OCI-LY7 (cell line): ENCODE measurements around the gene PAX4. TPM values are rescaled to one million over a fixed set of nuclear protein-coding genes. Genes with fewer than 3 reads are reported as not detected.

Source experiments
- BruUV-seq: library from RNA; stranded (reverse); fragments of 400-500 nt; replicated peaks from 2 replicates; lab custom pipeline; 2021; lab: Mats Ljungman, UMichigan
- CTCF ChIA-PET: fragments of 300-600 bp; sonication (Branson Sonifier 250); formaldehyde crosslinking; loops from one replicate; lab custom pipeline; 2022; ENCODE audit warnings: antibody characterized with exemption; ENCODE audit not compliant: unreplicated experiment; lab: Charles Lee
- POLR2A ChIA-PET: fragments of 300-600 bp; sonication (Branson Sonifier 250); formaldehyde crosslinking; loops from one replicate; lab custom pipeline; 2022; ENCODE audit warnings: antibody characterized with exemption; lab: Charles Lee
- DNase-seq: peaks from one replicate; pipeline ENCODE4 v3.0.0-alpha.2; 2015; ENCODE audit warnings: low spot score
- H2AFZ ChIP-seq: fragments of 200-600 bp; sonication (generic), shearing (Covaris generic); 2 replicates; pipeline ENCODE4 v1.6.1; 2014; ENCODE audit warnings: mild to moderate bottlenecking, antibody characterized with exemption, low read length, moderate library complexity
- H3K27ac ChIP-seq: fragments of 200-600 bp; sonication (generic); 2 replicates; pipeline ENCODE4 v1.5.1; 2014; ENCODE audit warnings: mixed run types, low read depth, mild to moderate bottlenecking, moderate library complexity, low read length, inconsistent platforms; ENCODE audit not compliant: poor library complexity, severe bottlenecking
- H3K36me3 ChIP-seq: fragments of 200-600 bp; sonication (generic); 2 replicates; pipeline ENCODE4 v1.6.1; 2014; ENCODE audit warnings: mild to moderate bottlenecking, antibody characterized with exemption, low read length, moderate library complexity, mixed read lengths; ENCODE audit not compliant: insufficient read depth
- H3K4me1 ChIP-seq: fragments of 200-600 bp; sonication (generic); 2 replicates; pipeline ENCODE4 v1.5.1; 2014; ENCODE audit warnings: mild to moderate bottlenecking, low read length; ENCODE audit not compliant: insufficient read depth, poor library complexity, severe bottlenecking
- H3K4me2 ChIP-seq: fragments of 200-600 bp; sonication (generic); 2 replicates; pipeline ENCODE4 v1.6.1; 2014; ENCODE audit warnings: mild to moderate bottlenecking, low read length
- H3K4me3 ChIP-seq: fragments of 200-600 bp; sonication (generic); 2 replicates; pipeline ENCODE4 v1.5.1; 2014; ENCODE audit warnings: mild to moderate bottlenecking, low read depth, low read length; ENCODE audit not compliant: poor library complexity, severe bottlenecking
- H3K79me2 ChIP-seq: fragments of 200-600 bp; sonication (generic); 2 replicates; pipeline ENCODE4 v1.6.1; 2016; ENCODE audit warnings: low read depth, mild to moderate bottlenecking, low read length, moderate library complexity, mixed read lengths; ENCODE audit not compliant: insufficient read depth
- H3K9me2 ChIP-seq: fragments of 200-600 bp; sonication (generic); 2 replicates; pipeline ENCODE4 v1.6.1; 2016; ENCODE audit warnings: mild to moderate bottlenecking, low read length, mixed read lengths; ENCODE audit not compliant: insufficient read depth
- H3K9me3 ChIP-seq: fragments of 200-600 bp; sonication (generic); 2 replicates; pipeline ENCODE4 v1.6.1; 2014; ENCODE audit warnings: mild to moderate bottlenecking, mixed run types, low read length, mixed read lengths
- H4K20me1 ChIP-seq: fragments of 200-600 bp; sonication (generic); 2 replicates; pipeline ENCODE4 v1.6.1; 2014; ENCODE audit warnings: mild to moderate bottlenecking, antibody characterized with exemption, low read length, moderate library complexity, mixed read lengths; ENCODE audit not compliant: insufficient read depth
- CTCF ChIP-seq: fragments of 200-600 bp; sonication (generic); conservative IDR thresholded peaks from 2 replicates; pipeline ENCODE4 v1.5.1; 2014; ENCODE audit warnings: mild to moderate bottlenecking, antibody characterized with exemption, low read length, moderate library complexity, mixed read lengths
- EZH2phosphoT487 ChIP-seq: fragments of 200-600 bp; sonication (generic); IDR thresholded peaks from 2 replicates; pipeline ENCODE4 v1.6.1; 2018; ENCODE audit warnings: low read depth, borderline replicate concordance, mild to moderate bottlenecking, mixed run types, antibody characterized with exemption, low read length, moderate library complexity, mixed read lengths
- intact Hi-C: fragments of 100-400 bp; cut with micrococcal nuclease; formaldehyde crosslinking; loops from one replicate; pipeline ENCODE4 v1.10.0; 2022; ENCODE audit not compliant: unreplicated experiment
- total RNA-seq, 2 experiments: library from RNA; depleted of rRNA in 1 of 2; stranded (reverse); fragments of >200 nt in 1 of 2; shearing (Covaris generic) in 1 of 2; gene quantifications; 2 replicates each; pipeline ENCODE4 v1.2.3, GENCODE V29; 2014 to 2022

Gene PAX4
- total RNA-seq, 2 experiments from 2014 or later = not detected

- Histone ChIP-seq H3K9me3 (no peaks in the 10 kb centered on the region), H4K20me1 (no peaks in the 10 kb centered on the region), H3K9me2 (no peaks in the 10 kb centered on the region), H3K36me3 (no peaks in the 10 kb centered on the region), H3K4me1 (no peaks in the 10 kb centered on the region), H3K27ac (no peak overlapping the region), H3K79me2 (no peaks in the 10 kb centered on the region), H3K4me3 (no peak overlapping the region), H3K4me2 (no peak overlapping the region), H2AFZ (no peak overlapping the region)
- TF ChIP-seq CTCF = no peak
- no peak for TF ChIP-seq EZH2phosphoT487
- no TSS peak for BruUV-seq
- ChIA-PET CTCF (no interaction called here), POLR2A (no interaction called here)
- intact Hi-C loops = no loop called here
- no peak for DNase-seq
Observed at GRCh38 chr7:127632276-127632910, 14.5 kb upstream of the PAX4 start.

GRCh38 chr7:127629268-127629854 is 11.4 kb upstream of the PAX4 start:
- TF ChIP-seq CTCF (peak; percentile 84), EZH2phosphoT487 (no peak)
- Histone ChIP-seq H4K20me1 (no peaks in the 10 kb centered on the region), H3K9me2 (no peaks in the 10 kb centered on the region), H3K4me3 (no peak overlapping the region), H2AFZ (no peak overlapping the region), H3K9me3 (no peaks in the 10 kb centered on the region), H3K4me1 (no peaks in the 10 kb centered on the region), H3K79me2 (no peaks in the 10 kb centered on the region), H3K4me2 (no peak overlapping the region), H3K27ac (no peak overlapping the region), H3K36me3 (no peaks in the 10 kb centered on the region)
- POLR2A ChIA-PET = no interaction called here
- BruUV-seq = no TSS peak
- intact Hi-C loops = no loop called here
- peak; percentile 41 for DNase-seq
- CTCF ChIA-PET = no interaction called here

- no peaks in the 10 kb centered on the region for H3K79me2 ChIP-seq
- no peak for DNase-seq
- BruUV-seq = no TSS peak
- POLR2A ChIA-PET = no interaction called here
- CTCF ChIA-PET = no interaction called here
- H3K27ac ChIP-seq = no peak overlapping the region
- no peaks in the 10 kb centered on the region for H4K20me1 ChIP-seq
- H3K9me2 ChIP-seq = no peaks in the 10 kb centered on the region
- no peaks in the 10 kb centered on the region for H3K36me3 ChIP-seq
- no peak overlapping the region for H3K4me2 ChIP-seq
- H3K4me1 ChIP-seq = no peaks in the 10 kb centered on the region
- no peak overlapping the region for H3K4me3 ChIP-seq
- H2AFZ ChIP-seq = no peak overlapping the region
- TF ChIP-seq EZH2phosphoT487 = no peak
- TF ChIP-seq CTCF = peak; percentile 51; the same call in 1 of the 2 replicates
- intact Hi-C loops = no loop called here
- H3K9me3 ChIP-seq = no peaks in the 10 kb centered on the region
Observed at GRCh38 chr7:127628445-127628844, 10.5 kb upstream of the PAX4 start.
